WTC11 (cell line): ENCODE results near the gene RRAGD. TPM values are rescaled to one million over a fixed set of nuclear protein-coding genes. Genes with fewer than 3 reads are reported as not detected.

ENCODE experiments used
- ATAC-seq: fragments of 200-7000 bp; cut with Tn5 transposase; 2 replicates; pipeline ENCODE4 v1.10.0; 2021; ENCODE audit warnings: mild to moderate bottlenecking, moderate library complexity
- CTCF ChIA-PET: fragments of 300-600 bp; sonication (Branson Sonifier 250); formaldehyde crosslinking; loops from one replicate; lab custom pipeline; 2021; ENCODE audit warnings: antibody characterized with exemption; lab: Charles Lee
- POLR2A ChIA-PET: fragments of 350-600 bp; sonication (Branson Sonifier 250); formaldehyde crosslinking; loops from one replicate; lab custom pipeline; 2021; ENCODE audit warnings: antibody characterized with exemption; lab: Charles Lee
- DNase-seq: peaks from one replicate; pipeline ENCODE4 v3.0.0; 2021; ENCODE audit warnings: low spot score
- H3K27ac Mint-ChIP-seq: 2 replicates; pipeline ENCODE4 v1.8.0; 2021; ENCODE audit warnings: mixed read lengths
- H3K27me3 Mint-ChIP-seq: 2 replicates; pipeline ENCODE4 v1.8.0; 2021; ENCODE audit warnings: low read depth, mild to moderate bottlenecking, moderate library complexity, mixed read lengths
- H3K36me3 Mint-ChIP-seq: 2 replicates; pipeline ENCODE4 v1.8.0; 2021; ENCODE audit warnings: mixed read lengths
- H3K4me1 Mint-ChIP-seq: 2 replicates; pipeline ENCODE4 v1.8.0; 2022; ENCODE audit warnings: mixed read lengths
- H3K4me3 Mint-ChIP-seq: 2 replicates; pipeline ENCODE4 v1.8.0; 2021; ENCODE audit warnings: mild to moderate bottlenecking, moderate library complexity, mixed read lengths
- H3K9me3 Mint-ChIP-seq: 2 replicates; pipeline ENCODE4 v1.8.0; 2021; ENCODE audit warnings: mixed read lengths
- ATF6 ChIP-seq: sonication (generic); formaldehyde crosslinking; IDR thresholded peaks from 2 replicates; pipeline ENCODE4 v1.8.1; 2023; ENCODE audit warnings: mild to moderate bottlenecking, missing genetic modification reagents
- E2F1 ChIP-seq: sonication (generic); formaldehyde crosslinking; IDR thresholded peaks from 2 replicates; pipeline ENCODE4 v1.8.0; 2022; ENCODE audit warnings: mild to moderate bottlenecking, missing genetic modification reagents
- ESRRA ChIP-seq: sonication (generic); formaldehyde crosslinking; IDR thresholded peaks from 2 replicates; pipeline ENCODE4 v1.8.1; 2022; ENCODE audit warnings: mild to moderate bottlenecking, missing genetic modification reagents, borderline replicate concordance
- FOXK1 ChIP-seq: sonication (generic); formaldehyde crosslinking; IDR thresholded peaks from 2 replicates; pipeline ENCODE4 v1.8.0; 2022; ENCODE audit warnings: mild to moderate bottlenecking, moderate library complexity, missing genetic modification reagents
- FOXP1 ChIP-seq: sonication (generic); formaldehyde crosslinking; IDR thresholded peaks from 2 replicates; pipeline ENCODE4 v1.8.0; 2022; ENCODE audit warnings: missing genetic modification reagents, mild to moderate bottlenecking, moderate library complexity, borderline replicate concordance
- NFE2L1 ChIP-seq: sonication (generic); formaldehyde crosslinking; IDR thresholded peaks from 2 replicates; pipeline ENCODE4 v1.8.1; 2023; ENCODE audit warnings: missing genetic modification reagents
- NR2C2 ChIP-seq: sonication (generic); formaldehyde crosslinking; IDR thresholded peaks from 2 replicates; pipeline ENCODE4 v1.8.0; 2022; ENCODE audit warnings: mild to moderate bottlenecking, missing genetic modification reagents
- NR3C1 ChIP-seq: sonication (generic); formaldehyde crosslinking; conservative IDR thresholded peaks from 2 replicates; pipeline ENCODE4 v1.8.1; 2023; ENCODE audit warnings: low read depth, mild to moderate bottlenecking, missing genetic modification reagents
- RELA ChIP-seq: sonication (generic); formaldehyde crosslinking; IDR thresholded peaks from 2 replicates; pipeline ENCODE4 v1.8.1; 2022; ENCODE audit warnings: missing genetic modification reagents, mild to moderate bottlenecking, borderline replicate concordance
- RORB ChIP-seq: fragments of 250-450 bp; sonication (Bioruptor Pico); IDR thresholded peaks from 2 replicates; pipeline ENCODE4 v1.9.0; 2021; ENCODE audit warnings: mild to moderate bottlenecking
- STAT6 ChIP-seq: sonication (generic); formaldehyde crosslinking; conservative IDR thresholded peaks from 2 replicates; pipeline ENCODE4 v1.8.1; 2023; ENCODE audit warnings: mild to moderate bottlenecking, low read depth, missing genetic modification reagents, moderate library complexity
- TP53 ChIP-seq: sonication (generic); formaldehyde crosslinking; IDR thresholded peaks from 2 replicates; pipeline ENCODE4 v1.8.1; 2023; ENCODE audit warnings: mild to moderate bottlenecking, missing genetic modification reagents
- ZNF232 ChIP-seq: sonication (generic); formaldehyde crosslinking; IDR thresholded peaks from 2 replicates; pipeline ENCODE4 v1.8.0; 2022; ENCODE audit warnings: mild to moderate bottlenecking, missing genetic modification reagents
- ZNF532 ChIP-seq: fragments of 250-450 bp; sonication (Bioruptor Pico); IDR thresholded peaks from 2 replicates; pipeline ENCODE4 v1.9.0; 2021; ENCODE audit warnings: mild to moderate bottlenecking, borderline replicate concordance
- total RNA-seq: library from RNA; stranded (reverse); gene quantifications from 3 replicates; pipeline ENCODE4 v1.2.3, GENCODE V29; 2021
- TF ChIP-seq, protein P1 (sequence below): fragments of 250-450 bp; sonication (Bioruptor Pico); IDR thresholded peaks from 2 replicates; pipeline ENCODE4 v2.1.2; 2022; ENCODE audit warnings: mild to moderate bottlenecking, moderate library complexity
- TF ChIP-seq, protein P2 (sequence below): sonication (generic); formaldehyde crosslinking; IDR thresholded peaks from 2 replicates; pipeline ENCODE4 v1.8.1; 2023; ENCODE audit warnings: mild to moderate bottlenecking, missing genetic modification reagents
- TF ChIP-seq, protein P3 (sequence below): sonication (generic); formaldehyde crosslinking; IDR thresholded peaks from 2 replicates; pipeline ENCODE4 v1.8.0; 2022; ENCODE audit warnings: mild to moderate bottlenecking, missing genetic modification reagents

RRAGD gene
- total RNA-seq, 1 experiment from 2014 or later: 25.4 TPM

GRCh38 chr6:89411145-89412070, 665 bp downstream of the RRAGD start (continued):
- no peak for TF ChIP-seq E2F1
- no peak for TF ChIP-seq RELA
- TF ChIP-seq NR2C2: no peak
- TF ChIP-seq NFE2L1: 0 out of 2 replicates have a peak, but pooled peaks have one; percentile 25
- TF ChIP-seq, protein P1, sequence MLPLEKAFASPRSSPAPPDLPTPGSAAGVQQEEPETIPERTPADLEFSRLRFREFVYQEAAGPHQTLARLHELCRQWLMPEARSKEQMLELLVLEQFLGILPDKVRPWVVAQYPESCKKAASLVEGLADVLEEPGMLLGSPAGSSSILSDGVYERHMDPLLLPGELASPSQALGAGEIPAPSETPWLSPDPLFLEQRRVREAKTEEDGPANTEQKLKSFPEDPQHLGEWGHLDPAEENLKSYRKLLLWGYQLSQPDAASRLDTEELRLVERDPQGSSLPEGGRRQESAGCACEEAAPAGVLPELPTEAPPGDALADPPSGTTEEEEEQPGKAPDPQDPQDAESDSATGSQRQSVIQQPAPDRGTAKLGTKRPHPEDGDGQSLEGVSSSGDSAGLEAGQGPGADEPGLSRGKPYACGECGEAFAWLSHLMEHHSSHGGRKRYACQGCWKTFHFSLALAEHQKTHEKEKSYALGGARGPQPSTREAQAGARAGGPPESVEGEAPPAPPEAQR: no peak
- TF ChIP-seq, all 79 proteins: peak for 13

GRCh38 chr6:89410788-89411144, 1.3 kb downstream of the RRAGD start:
- H3K4me3 Mint-ChIP-seq: peak overlapping the region; percentile 81
- no peaks in the 10 kb centered on the region for H3K9me3 Mint-ChIP-seq
- H3K27ac Mint-ChIP-seq: peak overlapping the region; percentile 93
- no peak for DNase-seq
- ChIA-PET POLR2A (interaction anchor here (1.6 to 1.7 kb wide), 3 partner anchors 39 to 330 kb away, joined by 3 to 5 read pairs (median 4); partner anchors contain the start of gene PNRC1), CTCF (interaction anchor here (1.6 to 4.3 kb wide), 3 partner anchors 35 to 99 kb away, joined by 13 to 34 read pairs (median 15); no protein-coding TSS in a partner anchor)
- no peak for ATAC-seq
- H3K4me1 Mint-ChIP-seq: peaks cover 49% of the 10 kb centered on the region
- no peaks in the 10 kb centered on the region for H3K36me3 Mint-ChIP-seq
- peaks cover 36% of the 10 kb centered on the region for H3K27me3 Mint-ChIP-seq
- TF ChIP-seq, protein P1: no peak
- TF ChIP-seq TP53 (CRISPR knock-in tag) (no peak), RORB (CRISPR knock-in tag) (no peak), FOXK1 (no peak), FOXP1 (no peak), STAT6 (no peak), ATF6 (CRISPR knock-in tag) (no peak), NR3C1 (CRISPR knock-in tag) (no peak), ZNF232 (CRISPR knock-in tag) (no peak), ZNF532 (CRISPR knock-in tag) (no peak), NR2C2 (no peak), ESRRA (CRISPR knock-in tag) (no peak)
- TF ChIP-seq, protein P2, sequence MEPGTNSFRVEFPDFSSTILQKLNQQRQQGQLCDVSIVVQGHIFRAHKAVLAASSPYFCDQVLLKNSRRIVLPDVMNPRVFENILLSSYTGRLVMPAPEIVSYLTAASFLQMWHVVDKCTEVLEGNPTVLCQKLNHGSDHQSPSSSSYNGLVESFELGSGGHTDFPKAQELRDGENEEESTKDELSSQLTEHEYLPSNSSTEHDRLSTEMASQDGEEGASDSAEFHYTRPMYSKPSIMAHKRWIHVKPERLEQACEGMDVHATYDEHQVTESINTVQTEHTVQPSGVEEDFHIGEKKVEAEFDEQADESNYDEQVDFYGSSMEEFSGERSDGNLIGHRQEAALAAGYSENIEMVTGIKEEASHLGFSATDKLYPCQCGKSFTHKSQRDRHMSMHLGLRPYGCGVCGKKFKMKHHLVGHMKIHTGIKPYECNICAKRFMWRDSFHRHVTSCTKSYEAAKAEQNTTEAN: no peak
- TF ChIP-seq, protein P3, sequence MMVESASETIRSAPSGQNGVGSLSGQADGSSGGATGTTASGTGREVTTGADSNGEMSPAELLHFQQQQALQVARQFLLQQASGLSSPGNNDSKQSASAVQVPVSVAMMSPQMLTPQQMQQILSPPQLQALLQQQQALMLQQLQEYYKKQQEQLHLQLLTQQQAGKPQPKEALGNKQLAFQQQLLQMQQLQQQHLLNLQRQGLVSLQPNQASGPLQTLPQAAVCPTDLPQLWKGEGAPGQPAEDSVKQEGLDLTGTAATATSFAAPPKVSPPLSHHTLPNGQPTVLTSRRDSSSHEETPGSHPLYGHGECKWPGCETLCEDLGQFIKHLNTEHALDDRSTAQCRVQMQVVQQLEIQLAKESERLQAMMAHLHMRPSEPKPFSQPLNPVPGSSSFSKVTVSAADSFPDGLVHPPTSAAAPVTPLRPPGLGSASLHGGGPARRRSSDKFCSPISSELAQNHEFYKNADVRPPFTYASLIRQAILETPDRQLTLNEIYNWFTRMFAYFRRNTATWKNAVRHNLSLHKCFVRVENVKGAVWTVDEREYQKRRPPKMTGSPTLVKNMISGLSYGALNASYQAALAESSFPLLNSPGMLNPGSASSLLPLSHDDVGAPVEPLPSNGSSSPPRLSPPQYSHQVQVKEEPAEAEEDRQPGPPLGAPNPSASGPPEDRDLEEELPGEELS (CRISPR knock-in tag): no peak
